Osteocyte (in vitro differentiated cells): ENCODE data around the gene RHBDF1. TPM values are rescaled to one million over a fixed set of nuclear protein-coding genes. Genes with fewer than 3 reads are reported as not detected.
A peak's percentile ranks its signal among the peaks of the same experiment; 100 is the strongest.
"Not testable (repeated sequence)": the region's sequence is repeated elsewhere in the genome, so short reads cannot be mapped to it uniquely, and the experiment has no call there.

ENCODE experiments used
- DNase-seq: peaks from one replicate; pipeline ENCODE4 v3.0.0; 2021; ENCODE audit warnings: mixed read lengths; ENCODE audit not compliant: unreplicated experiment; ENCODE audit errors: extremely low spot score
- H3K27ac Mint-ChIP-seq: one replicate; pipeline ENCODE4 v1.8.0; 2021; ENCODE audit warnings: mild to moderate bottlenecking, mixed read lengths; ENCODE audit not compliant: unreplicated experiment
- H3K27me3 Mint-ChIP-seq: one replicate; pipeline ENCODE4 v1.8.0; 2021; ENCODE audit warnings: mixed read lengths; ENCODE audit not compliant: unreplicated experiment
- H3K36me3 Mint-ChIP-seq: one replicate; pipeline ENCODE4 v1.8.0; 2021; ENCODE audit warnings: mixed read lengths; ENCODE audit not compliant: unreplicated experiment
- H3K4me1 Mint-ChIP-seq: one replicate; pipeline ENCODE4 v1.8.0; 2021; ENCODE audit warnings: mixed read lengths; ENCODE audit not compliant: unreplicated experiment
- H3K4me3 Mint-ChIP-seq: one replicate; pipeline ENCODE4 v1.8.0; 2021; ENCODE audit warnings: mild to moderate bottlenecking, moderate library complexity, mixed read lengths; ENCODE audit not compliant: unreplicated experiment
- H3K9me3 Mint-ChIP-seq: one replicate; pipeline ENCODE4 v1.8.0; 2021; ENCODE audit warnings: mixed read lengths; ENCODE audit not compliant: unreplicated experiment
- CTCF ChIP-seq: fragments of 200-600 bp; sonication (generic); IDR thresholded peaks from 2 replicates; pipeline ENCODE4 v1.5.0; 2021; ENCODE audit warnings: antibody characterized with exemption, mild to moderate bottlenecking, moderate library complexity
- total RNA-seq: library from RNA; stranded (reverse); gene quantifications from 2 replicates; pipeline ENCODE4 v1.2.1, GENCODE V29; 2021

The RHBDF1 gene
- total RNA-seq, 1 donor from 2014 or later: 57.6 TPM

- H3K27me3 Mint-ChIP-seq: no peaks in the 10 kb centered on the region
- peak; percentile 100 for DNase-seq
- H3K27ac Mint-ChIP-seq: peak within 1 kb of the TSS; percentile 94
- no peak for TF ChIP-seq CTCF
- peak within 1 kb of the TSS; percentile 97 for H3K4me3 Mint-ChIP-seq
- peaks cover 18% of the 10 kb centered on the region for H3K4me1 Mint-ChIP-seq
- peaks cover 13% of the 10 kb centered on the region for H3K36me3 Mint-ChIP-seq
- no peaks in the 10 kb centered on the region for H3K9me3 Mint-ChIP-seq
Observed at GRCh38 chr16:53346-54236, 18.8 kb downstream of the RHBDF1 start, which contains the start of the genes POLR3K and SNRNP25. TSS of gene POLR3K (minus strand) at chr16:53608. CDS start at chr16:53586, 22 bp downstream. TSS of gene SNRNP25 (plus strand) at chr16:53828. CDS start at chr16:54017, 189 bp downstream.

GRCh38 chr16:50769-51591, 21.5 kb downstream of the RHBDF1 start:
- Mint-ChIP-seq H3K9me3 (no peaks in the 10 kb centered on the region), H3K4me1 (peaks cover 18% of the 10 kb centered on the region), H3K36me3 (peaks cover 11% of the 10 kb centered on the region), H3K27me3 (no peaks in the 10 kb centered on the region), H3K4me3 (peak overlapping the region; percentile 47), H3K27ac (no peak overlapping the region)
- TF ChIP-seq CTCF: no peak
- DNase-seq: no peak

GRCh38 chr16:47234-47633, 25.2 kb downstream of the RHBDF1 start:
- TF ChIP-seq CTCF: no peak
- no peak for DNase-seq
- Mint-ChIP-seq H3K27ac (no peak overlapping the region), H3K4me1 (peaks cover 6% of the 10 kb centered on the region), H3K4me3 (no peak overlapping the region), H3K9me3 (no peaks in the 10 kb centered on the region), H3K36me3 (peaks cover 26% of the 10 kb centered on the region), H3K27me3 (no peaks in the 10 kb centered on the region)

- H3K27me3 Mint-ChIP-seq, H3K4me1 Mint-ChIP-seq, DNase-seq, H3K27ac Mint-ChIP-seq, H3K4me3 Mint-ChIP-seq, H3K9me3 Mint-ChIP-seq: not testable (repeated sequence)
- H3K36me3 Mint-ChIP-seq: peaks cover 31% of the 10 kb centered on the region
Observed at GRCh38 chr16:46510-46909, 25.9 kb downstream of the RHBDF1 start.

GRCh38 chr16:45454-45853, 27.0 kb downstream of the RHBDF1 start:
- Mint-ChIP-seq H3K4me1 (no peaks in the 10 kb centered on the region), H3K36me3 (peaks cover 31% of the 10 kb centered on the region), H3K4me3 (no peak overlapping the region), H3K27me3 (no peaks in the 10 kb centered on the region), H3K27ac (no peak overlapping the region), H3K9me3 (no peaks in the 10 kb centered on the region)
- DNase-seq: no peak
- TF ChIP-seq CTCF: no peak
